ENCODE measurements around the gene LDB2. TPM values are rescaled to one million over a fixed set of nuclear protein-coding genes. Genes with fewer than 3 reads are reported as not detected.

LDB2 gene
- total RNA-seq, 1 donor from 2014 or later, result 4.9 TPM

DNA sequence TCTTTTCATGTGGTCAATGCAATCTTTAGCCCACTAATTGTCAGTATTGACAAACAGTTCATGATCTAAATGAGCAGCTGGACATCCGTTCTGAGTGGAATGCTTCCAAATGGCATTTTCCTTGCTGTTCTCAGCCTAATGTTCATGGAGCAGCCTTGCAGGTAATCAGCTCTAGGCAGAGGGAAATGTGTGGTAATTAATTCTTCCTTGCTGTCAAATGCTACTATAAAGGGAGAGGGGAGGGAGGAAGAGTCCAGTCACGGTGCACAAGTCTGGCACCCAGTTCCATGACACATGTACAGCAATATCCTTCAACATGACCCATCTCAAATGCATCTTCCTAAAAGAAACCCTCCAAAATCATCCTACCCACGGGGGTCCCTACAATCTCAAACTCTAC, 88.5 kb downstream of the LDB2 start:
- peaks cover 8% of the 10 kb centered on the region for H3K9me3 Mint-ChIP-seq (ENCODE audit: unreplicated experiment)
- H3K36me3 ChIP-seq (ENCODE audit: insufficient read depth, low read length), result no peaks in the 10 kb centered on the region
- H3K9ac ChIP-seq (ENCODE audit: low read length), result no peak overlapping the region
- no peak overlapping the region for H3K27ac Mint-ChIP-seq (ENCODE audit: unreplicated experiment)
- H3K4me3 Mint-ChIP-seq (ENCODE audit: unreplicated experiment), result no peak overlapping the region
- no peak overlapping the region for H3K4me3 ChIP-seq (ENCODE audit: insufficient read depth, low read depth, low read length)
- H3K27me3 ChIP-seq (ENCODE audit: insufficient read depth, low read length), result no peaks in the 10 kb centered on the region
- H3K4me1 Mint-ChIP-seq (ENCODE audit: low read depth, unreplicated experiment), result no peaks in the 10 kb centered on the region
- H3K27ac ChIP-seq (ENCODE audit: low read depth, low read length), result no peak overlapping the region
- H3K4me2 ChIP-seq (ENCODE audit: low read length), result no peak overlapping the region
- no peaks in the 10 kb centered on the region for H4K20me1 ChIP-seq (ENCODE audit: insufficient read depth, low read length)
- no peaks in the 10 kb centered on the region for H3K79me2 ChIP-seq (ENCODE audit: insufficient read depth, low read length)
- FAIRE-seq (no peak), DNase-seq (ENCODE audit: low read depth) (no peak)
- H3K36me3 Mint-ChIP-seq (ENCODE audit: low read depth, unreplicated experiment), result peaks cover 3% of the 10 kb centered on the region
- no peaks in the 10 kb centered on the region for H3K9me3 ChIP-seq (ENCODE audit: insufficient read depth, low read depth, low read length)
- no peaks in the 10 kb centered on the region for H3K4me1 ChIP-seq (ENCODE audit: insufficient read depth, low read length)
- no peak for TF ChIP-seq EZH2 (IDR thresholded peaks at IDR 0.05; ENCODE audit: insufficient read depth, low read length)
- TF ChIP-seq, protein P1, sequence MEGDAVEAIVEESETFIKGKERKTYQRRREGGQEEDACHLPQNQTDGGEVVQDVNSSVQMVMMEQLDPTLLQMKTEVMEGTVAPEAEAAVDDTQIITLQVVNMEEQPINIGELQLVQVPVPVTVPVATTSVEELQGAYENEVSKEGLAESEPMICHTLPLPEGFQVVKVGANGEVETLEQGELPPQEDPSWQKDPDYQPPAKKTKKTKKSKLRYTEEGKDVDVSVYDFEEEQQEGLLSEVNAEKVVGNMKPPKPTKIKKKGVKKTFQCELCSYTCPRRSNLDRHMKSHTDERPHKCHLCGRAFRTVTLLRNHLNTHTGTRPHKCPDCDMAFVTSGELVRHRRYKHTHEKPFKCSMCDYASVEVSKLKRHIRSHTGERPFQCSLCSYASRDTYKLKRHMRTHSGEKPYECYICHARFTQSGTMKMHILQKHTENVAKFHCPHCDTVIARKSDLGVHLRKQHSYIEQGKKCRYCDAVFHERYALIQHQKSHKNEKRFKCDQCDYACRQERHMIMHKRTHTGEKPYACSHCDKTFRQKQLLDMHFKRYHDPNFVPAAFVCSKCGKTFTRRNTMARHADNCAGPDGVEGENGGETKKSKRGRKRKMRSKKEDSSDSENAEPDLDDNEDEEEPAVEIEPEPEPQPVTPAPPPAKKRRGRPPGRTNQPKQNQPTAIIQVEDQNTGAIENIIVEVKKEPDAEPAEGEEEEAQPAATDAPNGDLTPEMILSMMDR (IDR thresholded peaks at IDR 0.05; ENCODE audit: insufficient read depth, low read depth, low read length), result no peak
- no peaks in the 10 kb centered on the region for H3K27me3 Mint-ChIP-seq (ENCODE audit: low read depth, unreplicated experiment)
- H2AFZ ChIP-seq (ENCODE audit: low read depth, low read length), result no peak overlapping the region

DNA sequence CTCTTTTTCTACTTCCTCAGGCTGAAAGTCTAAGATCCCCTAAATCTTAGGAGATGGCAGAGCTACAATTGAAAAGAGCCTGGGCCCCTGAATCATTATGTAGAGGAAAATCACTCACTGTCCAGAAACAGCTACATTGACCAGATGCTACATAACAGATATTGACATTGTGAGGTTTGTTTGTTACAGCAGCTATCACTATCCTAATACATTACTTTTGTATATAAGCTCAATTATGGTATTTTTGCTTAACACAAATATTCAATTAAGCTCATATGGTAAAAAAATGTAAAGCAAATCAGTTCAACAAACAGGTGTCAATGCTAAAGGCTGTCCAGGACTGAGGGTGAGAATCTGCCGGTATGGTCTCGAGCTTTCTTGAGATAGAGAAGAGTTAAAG, 89.4 kb downstream of the LDB2 start:
- Mint-ChIP-seq H3K4me1 (ENCODE audit: low read depth, unreplicated experiment) (no peaks in the 10 kb centered on the region), H3K36me3 (ENCODE audit: low read depth, unreplicated experiment) (peaks cover 3% of the 10 kb centered on the region), H3K4me3 (ENCODE audit: unreplicated experiment) (no peak overlapping the region), H3K27ac (ENCODE audit: unreplicated experiment) (no peak overlapping the region), H3K27me3 (ENCODE audit: low read depth, unreplicated experiment) (no peaks in the 10 kb centered on the region), H3K9me3 (ENCODE audit: unreplicated experiment) (peaks cover 8% of the 10 kb centered on the region)
- Histone ChIP-seq H4K20me1 (ENCODE audit: insufficient read depth, low read length) (no peaks in the 10 kb centered on the region), H3K4me1 (ENCODE audit: insufficient read depth, low read length) (no peaks in the 10 kb centered on the region), H3K4me3 (ENCODE audit: insufficient read depth, low read depth, low read length) (no peak overlapping the region), H3K9me3 (ENCODE audit: insufficient read depth, low read depth, low read length) (no peaks in the 10 kb centered on the region), H3K4me2 (ENCODE audit: low read length) (no peak overlapping the region), H3K79me2 (ENCODE audit: insufficient read depth, low read length) (no peaks in the 10 kb centered on the region), H2AFZ (ENCODE audit: low read depth, low read length) (no peak overlapping the region), H3K36me3 (ENCODE audit: insufficient read depth, low read length) (no peaks in the 10 kb centered on the region), H3K27ac (ENCODE audit: low read depth, low read length) (no peak overlapping the region), H3K9ac (ENCODE audit: low read length) (no peak overlapping the region), H3K27me3 (ENCODE audit: insufficient read depth, low read length) (no peaks in the 10 kb centered on the region)
- DNase-seq (ENCODE audit: low read depth) (no peak), FAIRE-seq (no peak)
- TF ChIP-seq EZH2 (IDR thresholded peaks at IDR 0.05; ENCODE audit: insufficient read depth, low read length), result no peak
- TF ChIP-seq, protein P1 (IDR thresholded peaks at IDR 0.05; ENCODE audit: insufficient read depth, low read depth, low read length), result no peak

DNA sequence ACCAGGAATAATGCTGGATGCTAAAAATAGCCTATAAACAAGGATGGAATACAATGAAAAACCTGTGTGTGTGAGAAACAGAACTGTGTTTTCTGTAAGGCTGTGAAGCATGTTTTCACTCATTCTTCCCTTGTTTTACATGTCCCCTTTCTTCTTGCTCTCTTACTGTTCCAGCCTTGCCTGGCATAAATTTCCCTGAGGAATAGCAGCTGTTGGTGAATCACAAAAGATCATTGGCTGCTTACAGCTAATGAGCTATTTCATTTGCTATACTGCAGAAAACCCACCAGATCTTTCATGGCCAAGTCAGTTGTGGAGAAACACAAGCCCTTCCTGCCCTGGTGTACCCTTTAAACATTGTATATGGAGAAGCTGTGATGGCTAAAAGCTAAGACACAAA, 91.1 kb downstream of the LDB2 start:
- TF ChIP-seq, protein P1 (IDR thresholded peaks at IDR 0.05; ENCODE audit: insufficient read depth, low read depth, low read length), result no peak
- TF ChIP-seq EZH2 (IDR thresholded peaks at IDR 0.05; ENCODE audit: insufficient read depth, low read length), result no peak
- no peaks in the 10 kb centered on the region for H3K27me3 Mint-ChIP-seq (ENCODE audit: low read depth, unreplicated experiment)
- no peaks in the 10 kb centered on the region for H3K4me1 ChIP-seq (ENCODE audit: insufficient read depth, low read length)
- no peak overlapping the region for H3K27ac ChIP-seq (ENCODE audit: low read depth, low read length)
- H3K9me3 ChIP-seq (ENCODE audit: insufficient read depth, low read depth, low read length), result no peaks in the 10 kb centered on the region
- FAIRE-seq (no peak), DNase-seq (ENCODE audit: low read depth) (no peak)
- H3K4me1 Mint-ChIP-seq (ENCODE audit: low read depth, unreplicated experiment), result no peaks in the 10 kb centered on the region
- no peaks in the 10 kb centered on the region for H3K36me3 ChIP-seq (ENCODE audit: insufficient read depth, low read length)
- H3K4me2 ChIP-seq (ENCODE audit: low read length), result no peak overlapping the region
- no peaks in the 10 kb centered on the region for H3K27me3 ChIP-seq (ENCODE audit: insufficient read depth, low read length)
- H3K4me3 ChIP-seq (ENCODE audit: insufficient read depth, low read depth, low read length), result no peak overlapping the region
- no peaks in the 10 kb centered on the region for H4K20me1 ChIP-seq (ENCODE audit: insufficient read depth, low read length)
- no peak overlapping the region for H3K4me3 Mint-ChIP-seq (ENCODE audit: unreplicated experiment)
- no peak overlapping the region for H3K27ac Mint-ChIP-seq (ENCODE audit: unreplicated experiment)
- no peaks in the 10 kb centered on the region for H3K79me2 ChIP-seq (ENCODE audit: insufficient read depth, low read length)
- H3K9ac ChIP-seq (ENCODE audit: low read length), result no peak overlapping the region
- peaks cover 3% of the 10 kb centered on the region for H3K36me3 Mint-ChIP-seq (ENCODE audit: low read depth, unreplicated experiment)
- no peak overlapping the region for H2AFZ ChIP-seq (ENCODE audit: low read depth, low read length)
- peaks cover 8% of the 10 kb centered on the region for H3K9me3 Mint-ChIP-seq (ENCODE audit: unreplicated experiment)

Measured in astrocyte (in vitro differentiated cells and primary cell).